DMS53 treated with DMSO at 0.1 percent for 48 hours (cell line): ENCODE measurements around the gene VILL.
"Not testable (repeated sequence)": the region's sequence is repeated elsewhere in the genome, so short reads cannot be mapped to it uniquely, and the experiment has no call there.

Experiments used
- DNase-seq: peaks from one replicate; lab custom pipeline; 2025; ENCODE audit not compliant: unreplicated experiment; lab: John Stamatoyannopoulos, UW

Gene VILL

GRCh38 chr3:37963016-37963415 is 27.6 kb upstream of the VILL start:
- DNase-seq = no peak

GRCh38 chr3:37963635-37964034 is 27.0 kb upstream of the VILL start:
- no peak for DNase-seq

DNA sequence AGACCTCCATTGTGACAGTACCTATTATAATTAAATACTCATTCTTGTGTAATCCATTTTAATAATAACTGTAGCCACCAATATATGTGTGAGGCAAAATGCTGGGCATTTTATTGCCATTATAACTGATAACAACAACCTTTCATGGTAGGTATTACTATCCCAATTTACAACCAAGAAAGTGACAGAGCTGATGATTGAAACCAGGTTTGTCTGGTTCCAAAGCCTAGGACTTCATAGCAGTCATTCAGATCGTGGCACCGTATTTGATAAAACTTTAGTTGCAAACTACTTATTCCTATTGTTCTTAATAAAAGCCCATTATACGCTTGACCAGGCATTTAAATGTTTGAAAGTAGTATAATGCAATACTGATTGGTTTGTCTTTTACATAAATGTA is 26.4 kb upstream of the VILL start:
- no peak for DNase-seq

GRCh38 chr3:37964716-37965115 is 25.9 kb upstream of the VILL start:
- no peak for DNase-seq

GRCh38 chr3:37967260-37967881 is 23.2 kb upstream of the VILL start:
- DNase-seq = no peak

DNA sequence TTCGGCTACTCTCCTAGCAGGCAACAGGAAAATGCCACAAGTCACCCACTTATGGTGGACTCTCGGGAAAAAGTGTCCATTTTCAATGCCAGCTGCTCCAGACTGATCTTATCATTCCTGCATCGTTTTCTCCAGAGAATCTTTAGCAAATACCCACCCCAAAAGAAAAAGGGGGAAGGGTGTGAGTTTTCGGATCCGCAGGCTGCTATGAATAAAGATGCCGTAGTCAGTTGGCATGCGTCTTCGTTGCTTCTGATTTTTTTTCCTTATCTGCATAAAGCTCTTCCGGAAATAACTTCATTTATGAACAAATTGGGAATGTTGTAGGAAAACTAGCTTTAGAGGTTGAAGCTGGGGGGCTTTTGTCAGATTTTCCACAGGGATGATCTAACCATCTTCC is 22.4 kb upstream of the VILL start:
- no peak for DNase-seq

- no peak for DNase-seq
Observed at GRCh38 chr3:37968813-37969595, 21.6 kb upstream of the VILL start.

- no peak for DNase-seq
Observed at GRCh38 chr3:37969596-37970100, 20.9 kb upstream of the VILL start.

GRCh38 chr3:37970802-37971201 is 19.8 kb upstream of the VILL start:
- no peak for DNase-seq

GRCh38 chr3:37971467-37971866 is 19.1 kb upstream of the VILL start:
- no peak for DNase-seq

GRCh38 chr3:37972056-37972455 is 18.5 kb upstream of the VILL start:
- DNase-seq = not testable (repeated sequence)

- DNase-seq = no peak
Observed at GRCh38 chr3:37973246-37974054, 17.1 kb upstream of the VILL start.

DNA sequence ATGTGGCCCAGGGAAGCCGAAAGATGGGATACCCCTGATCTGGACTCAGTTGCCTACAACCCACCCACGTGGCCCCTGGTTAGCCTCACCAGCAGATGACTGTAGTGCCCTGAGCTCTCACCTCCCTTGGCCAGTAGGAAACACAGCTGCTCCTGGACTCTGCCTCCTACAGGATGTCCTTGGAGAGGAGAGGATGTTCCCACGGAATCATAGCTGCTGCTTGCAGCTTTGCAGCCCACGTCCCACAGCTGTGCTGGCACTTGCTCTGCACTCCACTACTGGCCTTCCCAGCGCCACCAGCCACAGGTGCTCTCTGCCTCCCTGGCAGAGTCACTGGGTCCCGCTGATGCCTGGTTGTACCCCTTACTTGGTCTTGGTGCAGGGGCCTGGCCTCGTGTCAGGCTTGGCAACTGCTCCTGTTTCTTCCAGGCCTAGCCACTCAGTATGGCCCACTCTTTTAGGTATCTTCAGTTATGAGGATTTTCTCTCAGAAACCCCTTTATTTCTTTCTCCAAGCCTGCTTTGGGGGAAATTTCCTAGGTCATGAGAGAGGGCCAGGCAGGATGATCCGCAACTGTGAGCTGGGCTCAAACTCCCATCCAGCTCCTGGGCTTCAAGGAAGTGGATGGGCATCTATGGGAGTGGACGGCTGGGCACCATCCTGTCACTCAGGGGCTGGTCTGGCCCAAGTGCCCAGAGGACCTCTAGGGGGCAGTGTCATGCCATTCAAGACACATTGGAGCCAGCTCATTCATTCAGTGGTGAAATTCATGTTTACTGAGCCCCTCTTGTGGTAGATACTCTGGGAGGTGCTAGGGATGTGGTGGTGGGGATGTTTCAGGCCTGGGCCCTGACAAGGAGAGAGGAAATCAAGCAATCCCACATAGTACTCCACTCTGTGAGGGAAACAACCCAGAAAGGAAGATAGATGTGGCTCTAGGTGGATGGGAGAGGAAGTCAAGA is 16.2 kb upstream of the VILL start:
- no peak for DNase-seq

DNA sequence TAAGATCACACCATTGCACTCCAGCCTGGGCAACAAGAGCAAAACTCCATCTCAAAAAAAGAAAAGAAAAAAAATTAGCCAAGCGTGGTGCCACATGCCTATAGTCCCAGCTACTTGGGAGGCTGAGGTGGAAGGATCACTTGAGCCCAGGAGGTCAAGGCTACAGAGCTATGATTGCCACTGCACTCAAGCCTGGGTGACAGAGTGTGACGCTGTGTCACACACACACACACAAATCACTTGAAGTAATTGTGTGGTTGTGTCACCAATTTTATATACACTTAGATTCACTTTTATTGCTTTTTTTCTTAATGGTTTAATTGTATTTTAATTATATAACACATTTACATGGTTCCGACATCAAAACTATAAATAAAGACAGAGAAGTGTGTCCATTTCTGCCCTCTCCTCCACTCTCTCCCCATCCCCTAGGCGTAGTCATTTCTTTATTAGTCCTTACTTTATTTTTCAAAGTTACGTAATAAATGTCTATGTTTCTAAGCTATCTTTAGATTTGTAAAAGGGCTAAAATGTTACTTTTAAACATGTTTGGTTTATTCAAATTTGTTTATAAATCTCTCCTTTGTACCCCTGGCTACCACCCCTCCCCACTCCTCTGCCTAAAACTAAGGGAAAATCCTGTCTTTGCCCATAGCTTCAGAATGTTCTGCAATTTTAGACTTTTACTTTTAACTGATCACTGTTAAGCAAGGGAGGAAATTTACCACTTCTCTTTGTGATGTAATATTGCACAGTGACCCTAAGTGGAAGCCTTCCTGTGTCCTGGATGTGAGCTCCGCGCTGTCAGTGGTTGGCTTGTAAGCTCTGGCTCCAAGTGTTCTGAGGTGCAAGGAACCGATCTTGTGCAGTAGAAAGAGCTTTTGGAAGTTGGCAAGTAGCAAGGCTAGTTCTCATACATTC is 10.8 kb upstream of the VILL start:
- DNase-seq = no peak

GRCh38 chr3:37980462-37981347 is 9.9 kb upstream of the VILL start:
- no peak for DNase-seq

GRCh38 chr3:37981348-37981664 is 9.3 kb upstream of the VILL start:
- no peak for DNase-seq

- DNase-seq = no peak
Observed at GRCh38 chr3:37982331-37982730, 8.3 kb upstream of the VILL start.

DNA sequence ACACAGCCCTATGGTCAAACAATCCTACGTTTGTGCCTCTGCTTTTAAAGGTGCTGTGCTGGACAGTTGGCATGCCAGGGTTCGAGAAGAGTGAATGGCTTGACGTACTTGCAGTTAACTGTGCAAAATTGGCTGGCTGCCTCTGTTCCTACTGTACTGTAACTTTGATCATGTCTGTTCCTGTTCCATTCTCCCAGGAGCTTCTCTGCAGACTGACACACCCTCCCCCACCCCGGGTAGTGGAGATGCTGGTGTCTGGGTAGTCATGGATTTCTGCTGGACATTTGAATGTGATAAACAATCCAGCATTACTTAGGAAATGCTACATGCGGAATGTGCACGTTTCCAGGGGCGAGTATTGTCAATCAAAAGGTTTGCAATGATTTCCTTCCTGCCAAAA is 6.5 kb upstream of the VILL start:
- no peak for DNase-seq

- no peak for DNase-seq
Observed at GRCh38 chr3:37984596-37984995, 6.0 kb upstream of the VILL start.
